Nephron progenitor cell (in vitro differentiated cells): ENCODE results near the gene PLA2G2E.

Source experiments
- DNase-seq: peaks from one replicate; pipeline ENCODE4 v3.0.0; 2021
- H3K27ac Mint-ChIP-seq: 2 replicates; pipeline ENCODE4 v1.8.0; 2021; ENCODE audit warnings: mild to moderate bottlenecking, moderate library complexity, mixed read lengths
- H3K27me3 Mint-ChIP-seq: 2 replicates; pipeline ENCODE4 v1.8.0; 2021; ENCODE audit warnings: mild to moderate bottlenecking, low read depth, mixed read lengths; ENCODE audit not compliant: poor library complexity
- H3K36me3 Mint-ChIP-seq: 2 replicates; pipeline ENCODE4 v1.8.0; 2021; ENCODE audit warnings: low read depth, mixed read lengths
- H3K4me1 Mint-ChIP-seq: 2 replicates; pipeline ENCODE4 v1.8.0; 2021; ENCODE audit warnings: mixed read lengths
- H3K4me3 Mint-ChIP-seq: 2 replicates; pipeline ENCODE4 v1.8.0; 2021; ENCODE audit warnings: mild to moderate bottlenecking, moderate library complexity, mixed read lengths
- H3K9me3 Mint-ChIP-seq: 2 replicates; pipeline ENCODE4 v1.8.0; 2021; ENCODE audit warnings: mild to moderate bottlenecking, moderate library complexity, mixed read lengths
- TF ChIP-seq, protein P1 (sequence below): fragments of 200-600 bp; sonication (generic); IDR thresholded peaks from 2 replicates; pipeline ENCODE4 v1.5.0; 2021; ENCODE audit warnings: antibody characterized with exemption

Gene PLA2G2E

GRCh38 chr1:19926296-19927129 is 3.1 kb upstream of the PLA2G2E start:
- Mint-ChIP-seq H3K36me3 (no peaks in the 10 kb centered on the region), H3K27me3 (peaks cover 3% of the 10 kb centered on the region), H3K27ac (no peak overlapping the region), H3K9me3 (peaks cover 25% of the 10 kb centered on the region), H3K4me1 (peaks cover 34% of the 10 kb centered on the region), H3K4me3 (no peak overlapping the region)
- TF ChIP-seq, protein P1, sequence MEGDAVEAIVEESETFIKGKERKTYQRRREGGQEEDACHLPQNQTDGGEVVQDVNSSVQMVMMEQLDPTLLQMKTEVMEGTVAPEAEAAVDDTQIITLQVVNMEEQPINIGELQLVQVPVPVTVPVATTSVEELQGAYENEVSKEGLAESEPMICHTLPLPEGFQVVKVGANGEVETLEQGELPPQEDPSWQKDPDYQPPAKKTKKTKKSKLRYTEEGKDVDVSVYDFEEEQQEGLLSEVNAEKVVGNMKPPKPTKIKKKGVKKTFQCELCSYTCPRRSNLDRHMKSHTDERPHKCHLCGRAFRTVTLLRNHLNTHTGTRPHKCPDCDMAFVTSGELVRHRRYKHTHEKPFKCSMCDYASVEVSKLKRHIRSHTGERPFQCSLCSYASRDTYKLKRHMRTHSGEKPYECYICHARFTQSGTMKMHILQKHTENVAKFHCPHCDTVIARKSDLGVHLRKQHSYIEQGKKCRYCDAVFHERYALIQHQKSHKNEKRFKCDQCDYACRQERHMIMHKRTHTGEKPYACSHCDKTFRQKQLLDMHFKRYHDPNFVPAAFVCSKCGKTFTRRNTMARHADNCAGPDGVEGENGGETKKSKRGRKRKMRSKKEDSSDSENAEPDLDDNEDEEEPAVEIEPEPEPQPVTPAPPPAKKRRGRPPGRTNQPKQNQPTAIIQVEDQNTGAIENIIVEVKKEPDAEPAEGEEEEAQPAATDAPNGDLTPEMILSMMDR: no peak
- no peak for DNase-seq

- Mint-ChIP-seq H3K4me3 (no peak overlapping the region), H3K27ac (no peak overlapping the region), H3K9me3 (peaks cover 15% of the 10 kb centered on the region), H3K27me3 (peaks cover 3% of the 10 kb centered on the region), H3K4me1 (peaks cover 34% of the 10 kb centered on the region), H3K36me3 (no peaks in the 10 kb centered on the region)
- TF ChIP-seq, protein P1: no peak
- DNase-seq: no peak
Measured at GRCh38 chr1:19925342-19926070, 2.1 kb upstream of the PLA2G2E start.

DNA sequence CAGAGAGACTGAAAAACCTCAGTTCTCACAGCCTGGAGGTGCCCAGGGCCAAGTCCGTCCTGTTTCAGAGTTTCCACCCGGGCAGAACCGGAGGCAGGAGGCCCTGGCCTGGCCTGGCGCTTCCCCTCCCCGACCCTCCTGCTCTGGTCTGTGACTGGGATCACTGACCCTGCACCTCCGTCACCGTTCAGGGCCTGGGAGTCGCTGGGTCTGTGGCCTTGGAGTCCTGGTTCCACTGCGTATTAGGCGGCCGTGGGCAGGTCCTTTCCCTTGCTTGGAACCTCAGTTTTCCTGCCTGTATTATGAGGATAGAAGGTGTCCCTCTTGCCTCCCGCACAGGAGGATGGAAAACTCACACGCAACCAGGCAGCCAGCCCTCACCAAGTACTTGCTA is 533 bp upstream of the PLA2G2E start:
- Mint-ChIP-seq H3K4me1 (peaks cover 34% of the 10 kb centered on the region), H3K27ac (no peak overlapping the region), H3K4me3 (no peak overlapping the region), H3K27me3 (peaks cover 7% of the 10 kb centered on the region), H3K36me3 (no peaks in the 10 kb centered on the region), H3K9me3 (peaks cover 3% of the 10 kb centered on the region)
- TF ChIP-seq, protein P1: no peak
- DNase-seq: peak; percentile 38

DNA sequence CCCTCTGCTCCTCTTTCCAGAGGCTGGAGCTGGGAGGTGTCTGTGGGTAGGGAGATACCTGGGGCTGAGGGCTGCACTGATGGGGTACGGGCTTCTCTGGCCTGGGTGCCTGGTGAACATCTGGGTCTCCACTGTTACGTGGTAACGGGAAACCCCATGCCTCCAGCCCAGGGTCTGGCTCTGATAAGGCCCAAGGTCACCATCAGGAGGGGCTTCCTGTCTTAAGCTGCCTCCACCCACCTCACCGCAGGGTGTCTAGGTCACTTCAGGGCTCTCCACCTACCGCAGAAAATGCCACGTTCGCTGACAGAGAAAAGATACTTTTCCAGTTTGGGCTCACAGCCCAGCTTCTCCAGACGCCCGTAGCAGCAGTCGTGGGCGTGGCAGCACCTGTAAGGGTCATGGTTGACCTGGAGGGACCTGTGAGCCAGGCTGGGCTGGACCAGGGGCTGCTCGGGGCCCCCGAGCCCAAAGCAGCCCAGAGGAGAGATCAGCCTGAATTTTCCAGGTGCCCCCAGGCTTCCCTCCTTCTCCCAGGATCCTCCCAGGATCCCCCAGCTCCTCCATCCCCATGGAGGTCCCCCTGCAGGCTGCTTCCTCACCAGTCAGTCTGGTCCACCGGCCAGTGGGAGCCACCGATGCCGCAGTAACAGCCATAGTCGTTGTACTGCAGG is 1.3 kb downstream of the PLA2G2E start:
- no peaks in the 10 kb centered on the region for H3K36me3 Mint-ChIP-seq
- peaks cover under 1% of the 10 kb centered on the region for H3K9me3 Mint-ChIP-seq
- no peak overlapping the region for H3K27ac Mint-ChIP-seq
- no peak overlapping the region for H3K4me3 Mint-ChIP-seq
- TF ChIP-seq, protein P1: no peak
- peaks cover 7% of the 10 kb centered on the region for H3K27me3 Mint-ChIP-seq
- peaks cover 37% of the 10 kb centered on the region for H3K4me1 Mint-ChIP-seq
- no peak for DNase-seq

GRCh38 chr1:19921310-19921709 is 2.1 kb downstream of the PLA2G2E start:
- no peak for DNase-seq
- H3K27me3 Mint-ChIP-seq: peaks cover 7% of the 10 kb centered on the region

More at GRCh38 chr1:19921310-19921709, 2.1 kb downstream of the PLA2G2E start:
- H3K4me1 Mint-ChIP-seq: peaks cover 29% of the 10 kb centered on the region
- H3K27ac Mint-ChIP-seq: no peak overlapping the region
- no peaks in the 10 kb centered on the region for H3K9me3 Mint-ChIP-seq
- H3K4me3 Mint-ChIP-seq: no peak overlapping the region
- TF ChIP-seq, protein P1: no peak
- no peaks in the 10 kb centered on the region for H3K36me3 Mint-ChIP-seq
